Naive thymus-derived CD8-positive, alpha-beta T cell (primary cell): ENCODE measurements around the gene AIPL1. TPM values are rescaled to one million over a fixed set of nuclear protein-coding genes. Genes with fewer than 3 reads are reported as not detected.

ENCODE experiments used
- ATAC-seq, 2 donors: fragments of 150-1000 bp; cut with Tn5 transposase in 1 of 2; sonication (Bioruptor Pico), chemical (Tn5 transposase) in 1 of 2; 1 replicate in 1 of 2; 2 replicates in 1 of 2; pipeline ENCODE4 v1.10.0; 2021; ENCODE audit warnings: mild to moderate bottlenecking in 2 of 2, moderate library complexity in 2 of 2
- POLR2A ChIA-PET: fragments of 350-600 bp; sonication (Branson Sonifier 250); formaldehyde crosslinking; loops from one replicate; lab custom pipeline; 2021; ENCODE audit warnings: antibody characterized with exemption; lab: Charles Lee
- DNase-seq, 10 donors: peaks; one replicate each; pipeline versions ENCODE4 v3.0.0 to v3.0.0-alpha.2; 2020 to 2022
- H3K27ac Mint-ChIP-seq, 10 donors: one replicate each; pipeline ENCODE4 v1.8.0; 2020 to 2022; ENCODE audit warnings: mild to moderate bottlenecking in 10 of 10, mixed read lengths in 10 of 10, moderate library complexity in 4 of 10, inconsistent platforms in 1 of 10
- H3K27me3 Mint-ChIP-seq, 5 donors: one replicate each; pipeline ENCODE4 v1.8.0; 2021 to 2022; ENCODE audit warnings: mixed read lengths in 5 of 5
- H3K36me3 Mint-ChIP-seq, 3 donors: one replicate each; pipeline ENCODE4 v1.8.0; 2020 to 2022; ENCODE audit warnings: mixed read lengths in 3 of 3, mild to moderate bottlenecking in 2 of 3, inconsistent platforms in 1 of 3
- H3K4me1 Mint-ChIP-seq, 4 donors: one replicate each; pipeline ENCODE4 v1.8.0; 2021 to 2022; ENCODE audit warnings: mixed read lengths in 4 of 4
- H3K4me3 Mint-ChIP-seq, 10 donors: one replicate each; pipeline ENCODE4 v1.8.0; 2020 to 2022; ENCODE audit warnings: mild to moderate bottlenecking in 10 of 10, mixed read lengths in 10 of 10, moderate library complexity in 6 of 10, inconsistent platforms in 1 of 10
- H3K9me3 Mint-ChIP-seq, 9 donors: one replicate each; pipeline ENCODE4 v1.8.0; 2020 to 2022; ENCODE audit warnings: mixed read lengths in 9 of 9, mild to moderate bottlenecking in 3 of 9, inconsistent platforms in 1 of 9, moderate library complexity in 1 of 9
- polyA plus RNA-seq, 3 donors: library from polyadenylated mRNA; unstranded; fragments of 300-500 nt; fragmentation: Illumina TruSeq; gene quantifications; one replicate each; pipeline ENCODE4 v1.2.3, GENCODE V29; 2021
- total RNA-seq, 8 experiments: library from RNA in 2 of 8; stranded (reverse) in 2 of 8; gene quantifications; one replicate each; pipeline ENCODE4 v1.2.3 and lab custom pipeline; 2021 to 2026

The AIPL1 gene
- total and polyA plus RNA-seq, 5 experiments from 2014 or later: not detected

GRCh38 chr17:6387858-6388257 lies 47.1 kb downstream of the AIPL1 start:
- no peaks in the 10 kb centered on the region for H3K9me3 Mint-ChIP-seq
- H3K27ac Mint-ChIP-seq: no peak overlapping the region
- H3K4me3 Mint-ChIP-seq: no peak overlapping the region
- H3K36me3 Mint-ChIP-seq: no peaks in the 10 kb centered on the region
- DNase-seq (no peak), ATAC-seq (no peak)
- POLR2A ChIA-PET: no interaction called here
- peaks cover 2 to 21% (median 16%) of the 10 kb centered on the region in 5 donors for H3K27me3 Mint-ChIP-seq
- no peaks in the 10 kb centered on the region for H3K4me1 Mint-ChIP-seq

GRCh38 chr17:6387442-6387841 lies 47.5 kb downstream of the AIPL1 start:
- no peaks in the 10 kb centered on the region for H3K4me1 Mint-ChIP-seq
- no peaks in the 10 kb centered on the region for H3K36me3 Mint-ChIP-seq
- POLR2A ChIA-PET: no interaction called here
- H3K27me3 Mint-ChIP-seq: peaks cover under 1 to 21% (median 15%) of the 10 kb centered on the region in 5 donors
- no peak for DNase-seq
- H3K27ac Mint-ChIP-seq: no peak overlapping the region
- H3K4me3 Mint-ChIP-seq: no peak overlapping the region
- ATAC-seq: no peak
- no peaks in the 10 kb centered on the region for H3K9me3 Mint-ChIP-seq

DNA sequence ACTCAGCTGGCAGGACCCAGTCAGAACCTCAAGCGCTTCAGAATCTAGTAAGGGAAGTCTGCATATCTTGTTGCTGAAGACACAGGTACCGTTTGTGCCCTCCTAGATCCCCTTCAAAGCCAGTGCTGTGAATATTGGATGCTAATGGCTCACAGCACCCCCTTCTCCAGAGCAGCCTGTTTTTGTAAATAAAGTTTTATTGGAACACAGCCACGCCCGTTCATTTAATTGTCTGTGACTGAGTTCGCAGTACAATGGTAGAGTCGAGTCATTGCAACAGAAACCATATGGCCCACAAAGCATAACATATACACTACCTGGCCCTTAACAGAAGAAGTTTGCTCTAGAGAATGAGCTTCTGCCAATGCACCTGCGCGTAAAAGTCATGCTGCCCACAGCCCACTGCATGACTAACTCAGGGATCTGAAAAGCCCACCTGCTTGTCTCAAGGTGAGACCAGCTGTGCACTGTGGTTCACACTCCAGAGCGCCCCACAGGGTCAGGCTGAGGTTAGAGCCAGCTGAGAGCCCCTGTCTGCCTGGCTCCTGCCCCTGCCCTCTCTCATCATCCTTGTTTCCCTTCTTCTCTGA lies 48.8 kb downstream of the AIPL1 start:
- DNase-seq (no peak), ATAC-seq (no peak)
- H3K9me3 Mint-ChIP-seq: no peaks in the 10 kb centered on the region
- POLR2A ChIA-PET: no interaction called here
- H3K4me1 Mint-ChIP-seq: no peaks in the 10 kb centered on the region
- no peak overlapping the region for H3K4me3 Mint-ChIP-seq
- peaks cover 2 to 32% (median 23%) of the 10 kb centered on the region in 5 donors for H3K27me3 Mint-ChIP-seq
- no peaks in the 10 kb centered on the region for H3K36me3 Mint-ChIP-seq
- no peak overlapping the region for H3K27ac Mint-ChIP-seq

GRCh38 chr17:6384481-6384880 lies 50.4 kb downstream of the AIPL1 start:
- Mint-ChIP-seq H3K27ac (no peak overlapping the region), H3K4me3 (no peak overlapping the region), H3K4me1 (no peaks in the 10 kb centered on the region), H3K27me3 (peaks cover 2 to 46% (median 23%) of the 10 kb centered on the region in 5 donors), H3K36me3 (no peaks in the 10 kb centered on the region), H3K9me3 (peaks cover 0 to 7% (median 0%) of the 10 kb centered on the region in 9 donors)
- POLR2A ChIA-PET: no interaction called here
- DNase-seq (no peak), ATAC-seq (no peak)

- Mint-ChIP-seq H3K27me3 (peaks cover 10 to 64% (median 30%) of the 10 kb centered on the region in 5 donors), H3K9me3 (peaks cover 0 to 19% (median 10%) of the 10 kb centered on the region in 9 donors), H3K4me1 (no peaks in the 10 kb centered on the region), H3K36me3 (peaks cover 0 to 14% (median 0%) of the 10 kb centered on the region in 3 donors), H3K4me3 (no peak overlapping the region), H3K27ac (no peak overlapping the region)
- no peak for DNase-seq
- ATAC-seq: no peak
- POLR2A ChIA-PET: no interaction called here
These were observed 53.1 kb downstream of the AIPL1 start for GRCh38 chr17:6381526-6382465.

DNA sequence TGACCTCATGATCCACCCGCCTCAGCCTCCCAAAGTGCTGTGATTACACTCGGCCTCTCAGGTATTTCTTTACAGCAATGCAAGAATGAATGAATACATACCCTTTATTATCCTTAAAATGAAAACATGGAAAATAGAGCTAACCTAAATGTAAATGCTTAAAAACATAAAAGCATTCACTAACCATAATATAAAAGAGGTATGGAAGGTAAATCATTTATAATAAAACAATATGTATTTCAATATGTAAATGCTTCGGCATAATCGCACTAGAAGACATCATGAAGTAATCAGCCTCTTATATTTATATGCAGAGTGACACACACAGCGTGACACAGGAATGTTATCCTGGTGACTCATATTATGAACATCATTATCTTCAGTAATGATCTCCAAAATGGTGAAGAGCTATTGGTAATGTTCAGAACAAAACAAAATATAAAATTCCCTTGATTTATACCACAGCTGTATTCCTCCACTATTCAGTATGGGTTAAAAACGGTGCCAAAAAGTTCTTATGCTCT lies 53.9 kb downstream of the AIPL1 start:
- POLR2A ChIA-PET: no interaction called here
- DNase-seq (no peak), ATAC-seq (no peak)
- peak overlapping the region in 1 of 10 donors; percentile 12 for H3K4me3 Mint-ChIP-seq
- H3K4me1 Mint-ChIP-seq: no peaks in the 10 kb centered on the region
- peaks cover 10 to 64% (median 27%) of the 10 kb centered on the region in 5 donors for H3K27me3 Mint-ChIP-seq
- no peak overlapping the region for H3K27ac Mint-ChIP-seq
- peaks cover 0 to 19% (median 10%) of the 10 kb centered on the region in 9 donors for H3K9me3 Mint-ChIP-seq
- H3K36me3 Mint-ChIP-seq: peaks cover 0 to 14% (median 0%) of the 10 kb centered on the region in 3 donors

DNA sequence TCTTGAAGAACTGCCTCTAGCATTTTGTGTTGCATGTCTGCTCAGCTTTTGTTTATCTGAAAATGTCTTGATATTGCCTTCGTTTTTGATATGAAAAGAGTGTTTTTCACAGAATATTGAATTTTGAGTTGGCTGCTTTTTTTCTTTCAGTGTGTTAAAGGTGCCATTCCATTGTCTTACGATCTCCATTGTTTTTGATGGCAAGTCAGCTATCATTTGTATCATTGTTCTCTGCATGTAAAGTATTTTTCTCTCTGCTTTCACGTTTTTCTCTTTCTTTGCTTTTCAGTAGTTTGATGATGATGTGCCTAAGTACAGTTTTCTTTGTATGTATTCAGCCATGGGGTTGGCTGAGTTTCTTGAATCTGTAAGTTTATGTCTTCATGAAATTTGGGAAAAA lies 57.0 kb downstream of the AIPL1 start:
- Mint-ChIP-seq H3K36me3 (peaks cover 0 to 14% (median 0%) of the 10 kb centered on the region in 3 donors), H3K9me3 (peaks cover 0 to 19% (median 10%) of the 10 kb centered on the region in 9 donors), H3K27me3 (peaks cover 18 to 59% (median 20%) of the 10 kb centered on the region in 5 donors), H3K4me1 (peaks cover 2 to 11% (median 5%) of the 10 kb centered on the region in 4 donors), H3K27ac (no peak overlapping the region), H3K4me3 (no peak overlapping the region)
- ATAC-seq (no peak), DNase-seq (no peak)
- POLR2A ChIA-PET: no interaction called here

DNA sequence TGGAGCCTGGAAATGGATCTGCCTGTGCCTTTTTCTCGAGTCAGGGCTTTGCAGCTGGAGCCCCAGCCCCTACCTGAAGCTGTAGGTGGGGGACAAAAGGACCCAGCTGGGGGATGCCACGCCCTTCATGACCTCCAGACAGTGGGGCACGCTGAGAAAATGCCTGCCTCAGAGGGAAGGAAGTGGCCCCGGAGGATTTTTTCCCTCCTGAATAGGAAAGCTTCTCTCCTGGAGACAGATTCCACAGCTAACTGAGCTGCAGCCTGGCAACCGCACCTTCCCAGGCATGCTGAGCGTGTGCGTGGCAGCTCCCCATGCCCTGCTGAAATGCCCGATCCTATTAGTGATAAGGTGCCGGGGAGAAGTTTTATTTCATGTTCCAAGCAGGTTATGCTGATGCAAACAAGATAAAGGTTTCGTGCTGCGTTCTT lies 58.0 kb downstream of the AIPL1 start:
- no peak for ATAC-seq
- peaks cover 2 to 11% (median 5%) of the 10 kb centered on the region in 4 donors for H3K4me1 Mint-ChIP-seq
- peaks cover 0 to 19% (median 10%) of the 10 kb centered on the region in 9 donors for H3K9me3 Mint-ChIP-seq
- DNase-seq: no peak
- peaks cover 15 to 50% (median 24%) of the 10 kb centered on the region in 5 donors for H3K27me3 Mint-ChIP-seq
- POLR2A ChIA-PET: no interaction called here
- no peak overlapping the region for H3K27ac Mint-ChIP-seq
- H3K36me3 Mint-ChIP-seq: peaks cover 0 to 14% (median 0%) of the 10 kb centered on the region in 3 donors
- H3K4me3 Mint-ChIP-seq: no peak overlapping the region

GRCh38 chr17:6374761-6375312 lies 60.1 kb downstream of the AIPL1 start:
- no peak overlapping the region for H3K4me3 Mint-ChIP-seq
- DNase-seq: no peak
- H3K9me3 Mint-ChIP-seq: peaks cover 0 to 16% (median 10%) of the 10 kb centered on the region in 9 donors
- peaks cover 0 to 14% (median 0%) of the 10 kb centered on the region in 3 donors for H3K36me3 Mint-ChIP-seq
- peak in 1 of 2 donors; percentile 16 for ATAC-seq
- peaks cover 17 to 34% (median 23%) of the 10 kb centered on the region in 5 donors for H3K27me3 Mint-ChIP-seq
- peaks cover 2 to 11% (median 5%) of the 10 kb centered on the region in 4 donors for H3K4me1 Mint-ChIP-seq
- H3K27ac Mint-ChIP-seq: peak overlapping the region in 1 of 10 donors; percentile 90
- POLR2A ChIA-PET: no interaction called here

DNA sequence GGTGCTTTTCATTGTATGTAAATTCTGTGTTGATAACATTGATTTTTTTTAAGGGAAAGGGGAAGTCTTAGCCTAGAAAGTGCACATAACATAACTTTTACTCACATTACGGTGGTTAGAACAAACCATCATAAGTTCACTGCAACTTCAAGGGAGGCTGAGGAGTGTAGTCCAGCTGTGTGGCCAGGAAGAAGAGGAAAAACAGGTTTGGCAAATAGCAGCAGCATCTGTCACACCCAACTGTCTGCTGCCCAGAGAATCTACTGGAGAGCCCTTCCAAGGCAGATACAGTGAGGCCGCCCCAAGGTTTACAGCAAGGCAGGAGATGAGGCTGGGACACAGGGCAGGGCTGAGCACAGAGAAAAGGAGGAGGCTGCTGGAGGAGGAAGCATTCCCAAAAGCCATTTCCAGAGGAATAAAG lies 60.6 kb downstream of the AIPL1 start:
- Mint-ChIP-seq H3K36me3 (peaks cover 0 to 14% (median 0%) of the 10 kb centered on the region in 3 donors), H3K27ac (no peak overlapping the region), H3K27me3 (peaks cover 15 to 34% (median 23%) of the 10 kb centered on the region in 5 donors), H3K4me1 (peaks cover 2 to 11% (median 5%) of the 10 kb centered on the region in 4 donors), H3K9me3 (peaks cover 0 to 16% (median 10%) of the 10 kb centered on the region in 9 donors), H3K4me3 (no peak overlapping the region)
- DNase-seq: no peak
- ATAC-seq: no peak
- POLR2A ChIA-PET: no interaction called here
